Measurements from ENCODE around the gene CFI.

GRCh38 chr4:109708990-109709389 lies 92.8 kb downstream of the CFI start:
- no peak for TF ChIP-seq SMC3 (conservative IDR thresholded peaks at IDR 0.05; ENCODE audit: insufficient read depth, low read depth, low read length)
- TF ChIP-seq ELK1 (CRISPR knock-in tag; IDR thresholded peaks at IDR 0.05): no peak
- no peak for TF ChIP-seq MAZ (CRISPR knock-in tag; conservative IDR thresholded peaks at IDR 0.05 in 1 of 2, IDR thresholded peaks at IDR 0.05 in 1 of 2)
- TF ChIP-seq ZFPM2 (CRISPR knock-in tag; IDR thresholded peaks at IDR 0.05): no peak
- no peak for TF ChIP-seq SIN3A (IDR thresholded peaks at IDR 0.05; ENCODE audit: borderline replicate concordance in 2 of 2, control insufficient read depth in 1 of 2, low read depth in 2 of 2, low read length in 2 of 2)
- no peak for TF ChIP-seq CTCF (IDR thresholded peaks at IDR 0.05 in 2 of 3, conservative IDR thresholded peaks at IDR 0.05 in 1 of 3; ENCODE audit: insufficient read depth in 2 of 3, low read depth in 1 of 3, low read length in 3 of 3)
- TF ChIP-seq TAF1 (IDR thresholded peaks at IDR 0.05; ENCODE audit: control insufficient read depth, extremely low read depth, insufficient read depth, low read length, severe bottlenecking): no peak
- no peak for TF ChIP-seq POLR2A (conservative IDR thresholded peaks at IDR 0.05)
- TF ChIP-seq HNRNPL (IDR thresholded peaks at IDR 0.05; ENCODE audit: low read depth, low read length): no peak
- TF ChIP-seq SRF (CRISPR knock-in tag; IDR thresholded peaks at IDR 0.05): no peak
- no peak for TF ChIP-seq HIVEP1 (CRISPR knock-in tag; IDR thresholded peaks at IDR 0.05)
- TF ChIP-seq EP300 (IDR thresholded peaks at IDR 0.05; ENCODE audit: low read length): no peak
- TF ChIP-seq ZSCAN29 (IDR thresholded peaks at IDR 0.05): no peak
- no peak for TF ChIP-seq ETV6 (IDR thresholded peaks at IDR 0.05; ENCODE audit: borderline replicate concordance in 1 of 2, low read depth in 2 of 2, low read length in 1 of 2)
- no peak for TF ChIP-seq ETV6 (CRISPR knock-in tag; IDR thresholded peaks at IDR 0.05; ENCODE audit: borderline replicate concordance)

Data from K562 (cell line).